BLaER1 treated with 17β-estradiol and CSF1 and Interleukin-3, amounts not matched to agents 10 nM and 100 nM (cell line): ENCODE results near the gene SPATA21.

Experiments
- H3K27ac ChIP-seq, 11 experiments: shearing (Covaris generic); formaldehyde crosslinking; 2 replicates each; pipeline ENCODE4 v1.8.1; 2022
- H3K27me3 ChIP-seq, 11 experiments: shearing (Covaris generic); formaldehyde crosslinking; 2 replicates each; pipeline ENCODE4 v1.8.1; 2022
- H3K36me3 ChIP-seq, 11 experiments: shearing (Covaris generic); formaldehyde crosslinking; 2 replicates each; pipeline ENCODE4 v1.8.1; 2022
- H3K4me1 ChIP-seq, 10 experiments: shearing (Covaris generic); formaldehyde crosslinking; 2 replicates each; pipeline ENCODE4 v1.8.1; 2022
- H3K4me2 ChIP-seq, 11 experiments: shearing (Covaris generic); formaldehyde crosslinking; 2 replicates each; pipeline ENCODE4 v1.8.1; 2022
- H3K4me3 ChIP-seq, 10 experiments: shearing (Covaris generic); formaldehyde crosslinking; 2 replicates each; pipeline ENCODE4 v1.8.1; 2022
- H3K9ac ChIP-seq, 11 experiments: shearing (Covaris generic); formaldehyde crosslinking; 2 replicates each; pipeline ENCODE4 v1.8.1; 2022
- H3K9me3 ChIP-seq, 11 experiments: shearing (Covaris generic); formaldehyde crosslinking; replicated peaks in 1 of 11; 2 replicates each; pipeline ENCODE4 v1.8.1; 2022
- H4K20me1 ChIP-seq, 11 experiments: shearing (Covaris generic); formaldehyde crosslinking; 2 replicates each; pipeline ENCODE4 v1.8.1; 2022
- Cebpa-rat ChIP-seq, 11 experiments: shearing (Covaris generic); IDR thresholded peaks; 2 replicates each; pipeline ENCODE4 v1.8.1; 2022

Gene SPATA21

GRCh38 chr1:16385659-16386453, 51.4 kb downstream of the SPATA21 start:
- Histone ChIP-seq H3K27ac (0 out of 22 replicates have a peak overlapping the region, but pooled peaks of 1 of the 11 experiments have one; percentile 5), H3K9ac (0 out of 22 replicates have a peak overlapping the region, but pooled peaks of 1 of the 11 experiments have one; percentile 12), H3K4me1 (peaks cover 53 to 66% (median 56%) of the 10 kb centered on the region in 10 experiments), H3K36me3 (peaks cover 21 to 84% (median 62%) of the 10 kb centered on the region in 11 experiments; a peak in 21 of 22 replicates), H3K27me3 (no peaks in the 10 kb centered on the region), H4K20me1 (peaks cover 96 to 100% (median 99%) of the 10 kb centered on the region in 11 experiments), H3K4me3 (no peak overlapping the region), H3K9me3 (peaks cover 0 to 9% (median 0%) of the 10 kb centered on the region in 11 experiments; a peak in 1 of 22 replicates), H3K4me2 (peak overlapping the region; percentile 7 to 74 (median 35); a peak in 17 of 22 replicates)
- TF ChIP-seq Cebpa-rat (IDR thresholded peaks at IDR 0.05), result no peak

- TF ChIP-seq Cebpa-rat (IDR thresholded peaks at IDR 0.05), result no peak
- Histone ChIP-seq H3K36me3 (peaks cover 26 to 91% (median 73%) of the 10 kb centered on the region in 11 experiments; a peak in 21 of 22 replicates), H3K9me3 (peaks cover 0 to 9% (median 0%) of the 10 kb centered on the region in 11 experiments; a peak in 1 of 22 replicates), H3K9ac (no peak overlapping the region), H3K27ac (no peak overlapping the region), H3K27me3 (no peaks in the 10 kb centered on the region), H4K20me1 (peaks cover 99 to 100% (median 100%) of the 10 kb centered on the region in 11 experiments), H3K4me2 (no peak overlapping the region), H3K4me3 (no peak overlapping the region), H3K4me1 (peaks cover 39 to 57% (median 48%) of the 10 kb centered on the region in 10 experiments)
These were observed 53.3 kb downstream of the SPATA21 start for GRCh38 chr1:16383888-16384287.

- Histone ChIP-seq H3K9me3 (no peaks in the 10 kb centered on the region), H3K36me3 (peaks cover 28 to 88% (median 70%) of the 10 kb centered on the region in 11 experiments; a peak in 21 of 22 replicates), H3K4me2 (peak overlapping the region in 3 of 11 experiments; percentile 12 to 20 (median 18); a peak in 3 of 22 replicates), H4K20me1 (peaks cover 99 to 100% (median 100%) of the 10 kb centered on the region in 11 experiments), H3K27ac (no peak overlapping the region), H3K9ac (no peak overlapping the region), H3K27me3 (no peaks in the 10 kb centered on the region), H3K4me1 (peaks cover 19 to 49% (median 37%) of the 10 kb centered on the region in 10 experiments; a peak in 19 of 20 replicates), H3K4me3 (no peak overlapping the region)
- TF ChIP-seq Cebpa-rat (IDR thresholded peaks at IDR 0.05), result 0 out of 22 replicates have a peak, but pooled peaks of 1 of the 11 experiments have one; percentile 28
These were observed 56.4 kb downstream of the SPATA21 start for GRCh38 chr1:16380868-16381267.

- no peak for TF ChIP-seq Cebpa-rat (IDR thresholded peaks at IDR 0.05)
- no peaks in the 10 kb centered on the region for H3K27me3 ChIP-seq
- no peak overlapping the region for H3K4me3 ChIP-seq
- H3K9ac ChIP-seq, result no peak overlapping the region
- H3K4me2 ChIP-seq, result 0 out of 22 replicates have a peak overlapping the region, but pooled peaks of 1 of the 11 experiments have one; percentile 3
- H3K9me3 ChIP-seq, result no peaks in the 10 kb centered on the region
- H4K20me1 ChIP-seq, result peaks cover 100% of the 10 kb centered on the region in 11 experiments
- H3K4me1 ChIP-seq, result peaks cover 27 to 56% (median 43%) of the 10 kb centered on the region in 10 experiments
- no peak overlapping the region for H3K27ac ChIP-seq
- H3K36me3 ChIP-seq, result peaks cover 16 to 85% (median 69%) of the 10 kb centered on the region in 11 experiments; a peak in 21 of 22 replicates
These were observed 58.8 kb downstream of the SPATA21 start for GRCh38 chr1:16378443-16378842.

- Histone ChIP-seq H3K4me2 (no peak overlapping the region; a peak in 1 of 22 replicates), H3K9me3 (no peaks in the 10 kb centered on the region), H3K9ac (no peak overlapping the region), H3K36me3 (peaks cover 21 to 83% (median 65%) of the 10 kb centered on the region in 11 experiments; a peak in 21 of 22 replicates), H4K20me1 (peaks cover 100% of the 10 kb centered on the region in 11 experiments), H3K4me3 (no peak overlapping the region), H3K27ac (no peak overlapping the region), H3K4me1 (peaks cover 27 to 61% (median 55%) of the 10 kb centered on the region in 10 experiments), H3K27me3 (no peaks in the 10 kb centered on the region)
- TF ChIP-seq Cebpa-rat (IDR thresholded peaks at IDR 0.05), result no peak
These were observed 60.3 kb downstream of the SPATA21 start for GRCh38 chr1:16376971-16377370.

GRCh38 chr1:16375521-16376340, 61.5 kb downstream of the SPATA21 start:
- peak overlapping the region in 6 of 11 experiments; percentile 9 to 41 (median 20); a peak in 4 of 22 replicates for H3K9ac ChIP-seq
- peaks cover 98 to 100% (median 100%) of the 10 kb centered on the region in 11 experiments for H4K20me1 ChIP-seq
- no peaks in the 10 kb centered on the region for H3K9me3 ChIP-seq
- no peaks in the 10 kb centered on the region for H3K27me3 ChIP-seq
- no peak for TF ChIP-seq Cebpa-rat (IDR thresholded peaks at IDR 0.05)
- peaks cover 21 to 75% (median 58%) of the 10 kb centered on the region in 11 experiments; a peak in 20 of 22 replicates for H3K36me3 ChIP-seq
- peak overlapping the region in 10 of 11 experiments; percentile 3 to 73 (median 34); a peak in 12 of 22 replicates for H3K4me2 ChIP-seq
- H3K4me3 ChIP-seq, result no peak overlapping the region
- H3K27ac ChIP-seq, result peak overlapping the region in 2 of 11 experiments; percentile 21 to 29; a peak in 3 of 22 replicates
- peaks cover 32 to 71% (median 64%) of the 10 kb centered on the region in 10 experiments for H3K4me1 ChIP-seq

GRCh38 chr1:16374266-16374665, 63.0 kb downstream of the SPATA21 start:
- H3K27ac ChIP-seq, result 0 out of 22 replicates have a peak overlapping the region, but pooled peaks of 1 of the 11 experiments have one; percentile 6
- H3K4me3 ChIP-seq, result no peak overlapping the region
- no peak for TF ChIP-seq Cebpa-rat (IDR thresholded peaks at IDR 0.05)
- H3K36me3 ChIP-seq, result peaks cover 19 to 68% (median 49%) of the 10 kb centered on the region in 11 experiments; a peak in 20 of 22 replicates
- no peaks in the 10 kb centered on the region for H3K9me3 ChIP-seq
- H3K4me2 ChIP-seq, result peak overlapping the region in 7 of 11 experiments; percentile 9 to 73 (median 33); a peak in 13 of 22 replicates
- no peaks in the 10 kb centered on the region for H3K27me3 ChIP-seq
- H4K20me1 ChIP-seq, result peaks cover 98 to 100% (median 100%) of the 10 kb centered on the region in 11 experiments
- H3K4me1 ChIP-seq, result peaks cover 47 to 81% (median 75%) of the 10 kb centered on the region in 10 experiments
- peak overlapping the region in 3 of 11 experiments; percentile 21 to 59 (median 37); a peak in 3 of 22 replicates for H3K9ac ChIP-seq
